HG02970 (cell line): Measurements from ENCODE around the gene LYZL4.

Experiments
- ATAC-seq: cut with Tn5 transposase; IDR thresholded peaks from one replicate; pipeline ENCODE4 v1.9.1; 2021; ENCODE audit warnings: mild to moderate bottlenecking, moderate library complexity, moderate number of reproducible peaks; ENCODE audit not compliant: unreplicated experiment, low FRiP score

The LYZL4 gene

DNA sequence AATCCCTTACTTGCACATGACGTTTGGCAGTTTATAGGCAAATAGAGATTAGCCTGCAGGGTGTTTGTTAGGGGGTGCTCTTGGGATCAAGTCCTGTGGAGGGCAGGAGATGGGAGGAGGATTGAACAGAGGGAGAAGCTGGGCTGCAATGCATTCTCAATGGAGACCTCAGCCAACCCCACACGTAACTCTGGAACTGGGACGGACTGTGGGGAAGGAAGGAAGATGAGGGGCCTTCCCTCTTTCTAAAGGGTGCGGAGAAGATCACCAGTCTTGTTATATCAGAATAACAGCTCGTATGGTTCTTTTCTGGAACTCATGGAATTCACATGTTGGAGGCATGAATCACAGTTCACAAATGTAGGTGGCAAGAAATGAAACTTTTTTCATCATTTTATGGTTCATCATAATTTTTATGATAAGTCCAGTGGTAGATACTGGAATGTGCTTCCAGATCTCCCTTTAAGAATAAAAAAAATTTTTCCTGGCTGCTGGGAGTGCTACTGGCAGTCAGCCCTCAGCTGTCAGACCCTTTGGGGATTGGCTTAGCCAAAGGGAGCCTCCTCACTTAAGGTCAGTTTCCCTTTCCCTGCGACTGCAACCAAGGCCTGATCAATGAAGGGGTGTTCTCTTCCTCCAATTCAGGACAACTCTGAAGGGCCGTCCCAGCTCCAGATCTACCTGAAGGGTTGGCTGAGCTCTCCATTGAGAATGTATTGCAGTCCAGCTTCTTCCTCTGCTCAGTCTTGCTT is 20.5 kb upstream of the LYZL4 start:
- ATAC-seq: no peak

DNA sequence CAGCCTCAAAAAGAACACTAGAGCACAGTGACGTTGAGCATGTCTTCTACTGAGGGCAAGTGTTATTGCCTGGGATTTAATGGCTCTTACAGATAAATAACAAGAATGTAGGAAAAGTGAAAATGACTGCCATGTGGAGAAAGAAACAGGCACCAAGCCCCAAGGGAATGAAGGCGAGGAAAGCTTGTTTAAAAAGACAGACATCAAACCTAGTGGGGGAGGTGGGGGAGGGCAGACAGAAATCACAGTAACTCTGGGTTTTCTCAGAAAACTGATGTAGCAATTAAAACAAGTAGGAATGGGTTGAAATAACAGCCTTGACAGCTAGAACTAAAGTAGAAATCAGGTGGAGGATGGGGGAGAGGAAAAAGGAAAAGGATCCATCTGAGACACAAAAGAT is 18.4 kb upstream of the LYZL4 start:
- no peak for ATAC-seq

DNA sequence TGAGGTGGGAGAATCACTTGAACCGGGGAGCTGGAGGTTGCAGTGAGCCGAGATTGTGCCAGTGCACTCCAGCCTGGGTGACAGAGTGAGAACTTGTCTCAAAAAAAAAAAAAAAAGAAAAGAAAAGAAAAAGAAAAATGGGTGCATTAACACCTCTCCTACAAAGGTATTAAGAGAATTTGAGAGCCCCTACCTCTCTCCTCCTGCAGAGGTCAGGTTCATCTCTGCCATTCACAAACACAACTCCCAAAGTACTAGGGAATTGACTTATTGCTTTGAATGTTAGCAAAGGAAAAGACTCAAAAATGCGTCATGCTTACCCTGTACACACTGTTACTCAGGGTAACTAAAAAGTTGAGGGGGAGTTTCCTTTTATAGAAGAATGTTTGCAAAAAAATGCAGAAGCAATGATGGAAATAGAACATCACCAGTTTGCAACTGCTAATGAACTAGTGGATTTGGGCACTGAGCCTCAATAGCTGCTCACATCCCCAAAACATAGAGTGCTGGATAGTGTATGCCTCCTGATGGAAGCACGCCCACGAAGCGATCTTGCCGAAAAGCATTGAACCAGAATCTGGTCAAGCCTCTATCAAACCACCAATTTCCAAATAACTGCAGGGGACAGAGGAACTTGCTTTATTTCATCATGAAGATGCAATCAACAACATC is 15.5 kb upstream of the LYZL4 start:
- ATAC-seq: no peak

DNA sequence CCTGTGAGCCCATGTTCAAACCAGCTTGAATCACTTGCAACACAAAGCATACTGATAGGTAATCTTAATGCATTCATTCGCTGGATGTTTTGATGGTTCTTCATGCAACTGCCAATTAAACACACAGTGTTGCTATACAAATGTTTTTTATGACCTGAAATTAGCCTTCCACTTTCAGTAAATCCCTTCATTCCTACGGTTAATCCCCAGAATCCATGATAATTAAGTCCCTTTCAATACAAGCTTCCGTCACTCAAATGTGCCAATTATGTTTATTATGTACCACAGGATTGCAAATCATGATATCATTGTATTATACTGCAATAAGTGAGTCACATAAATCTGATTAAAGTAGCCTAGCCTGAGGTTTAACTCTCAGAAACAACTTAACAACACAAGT is 14.5 kb upstream of the LYZL4 start:
- ATAC-seq: no peak

DNA sequence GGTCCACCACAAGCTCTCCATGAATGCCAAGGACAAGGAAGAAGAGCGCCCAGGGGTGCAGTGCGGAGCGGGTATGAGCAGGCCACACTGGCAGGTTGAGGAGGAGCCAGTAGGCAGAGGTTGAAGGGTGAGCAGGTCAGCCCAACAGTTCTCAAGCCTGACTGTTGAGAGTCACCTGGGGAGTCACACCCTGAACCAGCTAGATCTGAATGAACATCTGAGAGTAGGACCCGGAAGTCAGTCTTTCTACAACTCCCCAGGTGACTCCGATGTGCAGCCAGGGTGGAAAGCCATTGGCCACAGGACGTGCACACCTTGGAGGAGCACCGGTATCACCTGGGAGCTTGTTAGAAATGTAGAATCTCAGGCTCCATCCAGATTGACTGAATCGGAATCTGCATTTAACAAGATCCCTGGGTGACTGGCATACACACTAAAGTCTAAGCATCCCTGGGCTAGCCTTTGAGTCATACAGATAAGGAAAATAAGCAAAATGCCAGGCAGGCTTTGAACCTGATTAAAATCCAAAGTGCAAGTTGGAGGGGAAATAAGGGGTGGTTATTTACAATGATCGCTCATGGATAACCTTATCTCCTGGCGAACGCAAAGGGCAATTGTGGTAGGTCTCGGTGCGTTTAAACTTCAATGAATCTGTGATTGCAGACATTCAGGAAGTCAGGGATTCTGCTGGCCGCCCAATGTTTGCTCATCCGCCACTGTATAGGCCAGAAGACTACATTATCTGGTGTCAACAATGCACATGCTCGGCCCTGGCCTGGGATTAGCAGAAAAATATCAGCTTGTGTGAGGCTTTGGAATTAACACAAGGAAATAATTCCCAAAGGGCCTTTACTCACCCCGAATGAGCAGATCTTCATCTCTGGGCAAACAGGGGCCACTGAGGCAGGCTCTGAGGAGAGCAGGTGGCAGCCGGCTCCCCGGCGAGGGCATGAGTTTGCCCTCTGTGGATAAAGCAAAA is 11.7 kb upstream of the LYZL4 start:
- no peak for ATAC-seq

DNA sequence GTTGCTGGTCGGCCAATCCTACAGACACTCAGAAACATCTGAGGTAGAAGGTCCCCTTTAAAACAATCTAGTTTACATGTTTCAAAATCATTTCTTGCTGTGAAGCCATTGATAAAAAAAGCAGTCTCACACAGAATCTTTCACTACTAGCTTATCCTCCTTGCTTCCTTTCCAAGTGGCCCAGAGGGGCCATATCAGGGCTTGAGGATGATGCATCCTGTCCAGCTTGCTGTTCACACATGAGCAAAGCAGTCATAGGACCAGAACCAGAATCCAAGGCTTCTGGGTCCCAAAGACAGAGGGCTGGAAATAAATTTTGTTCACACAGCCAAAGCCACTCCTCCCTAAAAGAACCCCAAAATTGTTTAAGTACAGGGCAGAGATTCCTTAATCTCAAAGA is 9.2 kb upstream of the LYZL4 start:
- no peak for ATAC-seq

DNA sequence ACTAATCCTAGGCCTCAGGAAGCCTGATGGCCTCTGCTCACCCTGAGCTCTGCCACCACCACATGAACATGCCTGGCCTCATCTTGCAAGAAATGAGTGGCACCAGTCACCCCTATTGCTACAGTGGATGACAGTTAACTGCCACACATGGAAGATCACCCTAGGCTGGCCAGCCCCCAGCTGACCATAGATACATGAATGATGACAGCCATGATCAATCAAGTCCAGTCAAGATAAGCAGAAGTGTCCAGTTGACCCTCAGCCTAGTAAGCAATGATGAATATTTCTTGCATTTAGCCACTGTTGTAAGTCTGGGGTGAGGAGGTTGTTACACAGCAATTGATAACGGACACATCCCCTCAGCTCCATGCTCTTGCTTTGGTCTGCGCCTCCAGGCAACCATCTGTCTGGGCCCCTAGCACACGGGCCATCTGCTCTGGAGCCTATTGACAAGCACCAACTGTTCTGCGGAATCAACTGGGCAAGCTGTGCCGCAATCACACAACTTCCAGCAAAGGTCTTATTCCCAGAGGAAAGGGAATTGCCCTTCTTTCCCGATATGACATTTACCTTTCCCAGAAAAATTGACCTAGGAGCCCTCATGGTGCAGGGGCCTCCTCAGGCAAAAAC is 2.2 kb upstream of the LYZL4 start:
- ATAC-seq: no peak

DNA sequence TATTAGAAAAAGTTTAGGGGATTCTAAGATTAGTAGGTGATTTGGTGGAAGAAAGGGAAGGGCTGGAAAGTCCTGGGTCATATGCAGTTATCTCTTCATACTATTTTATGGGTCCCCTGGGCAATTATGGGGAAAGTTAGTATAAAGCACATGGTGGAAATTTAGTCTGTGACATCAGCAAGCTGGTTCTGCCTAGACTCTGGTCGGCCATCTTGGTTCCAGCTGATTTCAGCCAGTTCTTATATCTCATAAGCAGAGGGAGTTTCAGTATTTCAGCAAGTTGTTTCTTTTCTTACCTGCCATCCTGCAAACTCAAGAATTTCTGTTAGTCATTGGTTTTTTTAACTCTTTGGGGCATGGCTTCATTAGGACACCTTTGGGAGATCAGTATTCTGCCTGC is 1.0 kb upstream of the LYZL4 start:
- no peak for ATAC-seq

DNA sequence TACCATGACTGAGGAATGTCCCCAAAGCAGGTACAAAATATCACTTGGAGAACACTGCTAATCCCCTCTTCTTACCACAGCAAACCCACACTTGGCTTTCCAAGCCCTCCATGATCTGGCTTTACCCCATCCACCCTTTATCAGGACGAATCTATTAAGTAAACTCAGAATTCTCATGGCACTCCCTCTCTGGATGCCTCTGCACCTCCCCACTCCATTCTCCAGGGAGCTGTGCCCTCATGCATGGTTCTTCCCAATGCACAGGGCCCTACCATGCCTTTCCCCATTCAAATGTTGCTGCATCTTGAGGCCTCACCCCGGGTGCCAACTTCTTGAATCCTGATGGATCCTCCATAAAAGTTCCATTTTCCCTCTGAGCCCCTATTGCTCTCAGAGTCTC is 2.3 kb downstream of the LYZL4 start:
- ATAC-seq: no peak

DNA sequence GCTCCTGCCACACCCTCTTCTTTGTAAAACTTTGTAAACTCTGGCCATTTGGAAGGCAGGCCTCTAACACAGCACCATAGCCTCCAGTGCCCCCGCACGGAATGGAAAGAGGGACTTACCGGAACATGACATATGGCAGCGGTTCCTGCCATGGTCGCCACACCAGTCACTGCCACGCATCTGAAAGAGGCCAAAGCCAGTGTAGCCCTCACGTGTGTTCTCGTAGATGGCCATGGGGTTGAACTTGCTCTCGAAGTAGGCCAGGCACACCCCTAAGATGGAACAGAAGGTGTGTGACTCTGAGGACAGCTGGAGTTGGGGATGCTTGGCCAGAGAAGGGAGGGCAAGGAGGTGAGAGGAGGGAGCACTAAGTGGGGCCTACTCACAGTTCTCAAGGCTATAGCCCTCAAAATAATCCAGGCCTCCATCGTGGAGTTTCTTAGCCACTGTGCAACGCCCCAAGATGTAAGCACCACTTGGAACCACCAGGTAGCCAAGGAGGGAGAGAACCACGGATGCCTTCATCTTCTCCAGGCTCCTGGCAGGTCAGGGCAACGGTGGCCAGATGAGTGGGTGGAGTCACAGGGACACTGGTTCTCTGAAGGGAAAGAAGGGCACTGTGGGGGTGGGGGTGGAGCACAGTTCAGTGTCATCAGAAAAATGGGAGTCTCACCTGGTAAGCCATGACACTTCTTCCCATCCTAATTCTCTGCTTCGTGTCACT is 3.5 kb downstream of the LYZL4 start:
- ATAC-seq: no peak

DNA sequence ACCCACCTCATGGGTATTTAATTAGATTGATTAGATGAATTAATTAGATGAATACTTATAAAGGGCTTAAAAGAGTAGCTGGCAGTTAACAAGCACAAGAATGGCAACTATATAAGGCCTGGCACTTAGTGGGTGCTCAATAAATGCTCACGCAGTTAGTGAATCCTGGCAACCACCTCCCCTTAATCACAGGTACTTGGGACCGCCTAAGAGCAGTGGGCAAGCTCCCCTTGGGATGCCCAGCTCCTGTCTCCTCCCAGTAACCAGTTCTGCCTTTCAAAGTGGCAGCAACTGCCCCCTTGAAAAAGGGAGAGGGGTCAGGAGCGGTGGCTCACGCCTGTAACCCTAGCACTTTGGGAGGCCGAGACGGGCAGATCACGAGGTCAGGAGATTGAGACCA is 4.6 kb downstream of the LYZL4 start:
- ATAC-seq: no peak

DNA sequence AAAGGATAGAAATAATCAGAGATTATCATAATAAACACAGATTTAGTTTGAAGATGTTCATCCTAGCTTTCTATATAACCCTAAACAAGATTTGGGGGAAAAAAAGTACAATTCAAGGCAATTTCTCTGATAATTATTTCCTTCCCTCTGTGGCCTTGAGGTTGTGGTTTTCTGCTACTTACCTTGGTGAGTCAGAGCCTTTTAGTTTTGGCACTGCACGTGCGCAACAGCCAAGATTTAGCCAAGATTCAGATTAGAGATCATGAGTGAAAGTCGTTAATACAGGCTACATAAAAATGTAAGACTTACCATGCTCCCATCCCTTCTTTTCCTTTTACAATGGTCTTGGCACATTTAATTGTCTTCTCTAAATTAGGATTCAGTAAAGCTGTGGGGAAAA is 6.7 kb downstream of the LYZL4 start:
- ATAC-seq: no peak

DNA sequence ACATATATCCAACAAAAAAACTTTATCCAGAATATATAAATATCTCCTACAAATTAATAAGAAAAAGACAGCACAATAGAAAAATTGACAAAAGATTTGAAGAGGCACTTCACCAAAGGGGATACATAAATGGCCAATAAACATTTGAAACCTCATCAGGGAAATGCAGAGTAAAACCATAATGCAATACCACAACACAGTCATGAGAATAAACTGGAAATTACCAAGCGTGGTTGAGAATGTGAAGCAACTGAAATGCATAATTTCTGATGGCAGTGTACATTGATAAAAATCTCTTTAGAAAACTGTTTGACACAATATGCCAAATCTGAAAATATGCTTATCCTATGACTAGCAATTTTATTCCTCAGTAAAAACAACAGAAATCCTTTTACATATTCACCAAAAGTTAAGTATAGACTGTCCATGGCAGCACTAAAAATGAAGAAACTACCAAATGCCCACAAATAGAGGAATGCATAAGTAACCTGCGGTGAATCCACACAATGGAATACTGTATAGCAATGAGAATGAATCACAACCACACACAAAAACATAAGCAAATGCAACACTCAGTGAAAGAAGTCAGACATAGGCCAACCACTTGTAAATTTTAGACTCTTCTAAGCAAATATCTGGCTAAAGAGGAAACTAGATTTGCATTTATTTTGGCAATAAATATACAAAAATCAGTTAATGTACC is 7.9 kb downstream of the LYZL4 start:
- no peak for ATAC-seq

DNA sequence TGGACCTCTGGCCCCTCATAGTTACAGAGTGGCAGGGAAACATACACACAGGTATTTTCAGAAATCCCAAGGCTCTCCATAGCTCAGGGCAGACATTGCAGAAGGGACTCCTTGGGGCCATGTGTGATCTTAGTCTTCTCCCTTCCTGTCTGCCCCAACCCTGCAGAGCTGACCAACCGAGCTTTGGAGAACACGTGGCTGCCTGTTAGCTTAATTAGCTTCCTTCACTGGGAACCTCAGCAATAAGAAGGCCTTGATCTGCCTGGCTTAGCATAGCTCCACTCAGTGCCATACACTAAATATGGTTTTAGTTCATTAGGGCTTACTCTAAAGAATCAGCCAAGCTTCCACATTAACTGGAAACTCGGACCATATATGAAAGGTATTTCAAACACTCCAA is 12.3 kb downstream of the LYZL4 start:
- ATAC-seq: no peak

DNA sequence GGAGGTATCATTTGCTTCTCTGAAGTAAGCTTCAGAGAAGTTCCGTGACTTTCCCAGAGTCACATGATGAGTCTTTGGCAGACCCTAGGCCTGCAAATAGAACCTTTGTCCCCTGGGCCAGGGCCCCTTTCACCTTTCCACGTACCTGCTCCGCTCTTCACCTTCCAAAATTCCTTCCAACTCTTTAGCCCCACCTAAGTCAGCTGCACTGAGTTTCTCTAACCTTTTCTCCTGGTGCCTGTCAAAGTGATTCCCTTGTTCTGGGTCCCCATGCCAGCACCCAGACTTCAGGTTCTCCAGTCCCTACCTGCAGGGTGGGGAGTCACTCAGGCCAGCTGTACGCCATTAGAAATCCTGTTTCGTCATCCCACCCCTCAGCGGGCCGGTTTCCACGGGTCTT is 12.8 kb downstream of the LYZL4 start:
- ATAC-seq: no peak

DNA sequence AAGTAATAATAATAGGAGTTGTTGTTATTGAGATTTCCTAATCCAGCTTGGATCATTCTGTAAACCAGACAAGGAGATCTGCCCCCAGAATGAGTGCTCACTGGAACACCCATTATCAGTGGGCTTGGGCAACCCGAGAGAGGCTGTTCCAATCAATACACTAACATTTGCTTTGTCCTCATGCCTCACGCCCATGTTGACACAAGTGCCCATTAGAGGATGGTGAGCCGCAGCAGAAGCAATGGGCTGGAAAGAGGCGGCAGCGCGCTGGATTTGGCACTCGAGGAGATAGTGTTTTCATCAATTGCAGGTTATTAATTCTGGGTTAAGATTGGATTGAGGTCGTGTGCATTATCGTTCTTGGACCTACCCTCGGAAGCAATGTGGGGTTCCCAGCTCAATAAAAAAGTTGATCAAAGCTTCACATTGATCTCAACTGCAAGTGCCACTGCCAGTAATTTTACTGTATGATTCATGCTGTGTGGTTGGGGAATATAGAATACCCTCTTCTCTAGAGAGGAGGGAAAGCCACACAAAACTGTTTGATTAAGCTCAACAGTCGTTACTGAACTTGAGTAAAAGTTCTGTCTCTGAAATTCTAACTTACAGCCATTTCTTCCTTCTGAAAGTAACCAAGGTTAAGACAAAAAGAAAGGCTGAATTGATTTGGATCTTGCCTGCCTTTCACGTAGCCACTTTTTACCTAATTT is 15.7 kb downstream of the LYZL4 start:
- no peak for ATAC-seq

DNA sequence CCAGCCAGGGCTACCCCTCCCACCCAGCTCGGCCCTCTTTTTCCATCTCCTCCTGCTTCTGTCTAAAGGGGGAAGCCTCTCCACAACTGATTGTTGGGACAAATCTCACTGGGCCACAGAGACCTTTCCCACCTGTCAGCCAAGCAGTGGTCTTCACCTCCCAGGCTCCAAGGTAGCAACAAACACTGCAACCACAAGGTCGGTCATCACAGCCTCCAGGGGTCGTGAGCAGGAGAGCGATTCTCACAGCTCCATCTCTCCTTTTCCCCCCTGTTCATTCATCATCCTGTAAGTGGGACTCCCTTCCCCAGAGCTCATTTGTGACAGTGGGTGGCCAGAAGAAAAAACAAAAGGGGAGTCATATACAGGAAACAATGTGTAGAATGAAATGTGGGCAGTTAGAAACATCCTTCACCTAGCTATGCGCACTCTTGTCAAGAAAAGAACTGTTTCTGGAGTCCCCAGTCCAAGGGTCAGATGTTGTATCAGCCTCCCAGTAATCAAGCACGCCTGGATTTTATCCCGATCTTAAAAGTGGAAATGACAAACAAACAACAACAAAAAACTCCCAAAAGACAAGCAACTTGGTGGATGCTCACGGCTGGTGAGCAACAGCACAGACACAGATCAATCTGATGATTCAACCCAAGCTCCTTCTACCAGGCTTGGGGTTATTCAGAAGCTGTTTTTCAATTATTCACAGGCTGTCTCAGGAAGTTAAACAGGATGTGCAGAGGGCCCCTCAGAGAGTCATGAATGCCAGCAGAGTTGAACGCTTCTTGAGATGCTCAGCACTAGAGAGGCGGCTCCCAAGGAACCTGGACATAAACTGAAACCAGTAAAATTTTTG is 22.4 kb downstream of the LYZL4 start:
- ATAC-seq: no peak

DNA sequence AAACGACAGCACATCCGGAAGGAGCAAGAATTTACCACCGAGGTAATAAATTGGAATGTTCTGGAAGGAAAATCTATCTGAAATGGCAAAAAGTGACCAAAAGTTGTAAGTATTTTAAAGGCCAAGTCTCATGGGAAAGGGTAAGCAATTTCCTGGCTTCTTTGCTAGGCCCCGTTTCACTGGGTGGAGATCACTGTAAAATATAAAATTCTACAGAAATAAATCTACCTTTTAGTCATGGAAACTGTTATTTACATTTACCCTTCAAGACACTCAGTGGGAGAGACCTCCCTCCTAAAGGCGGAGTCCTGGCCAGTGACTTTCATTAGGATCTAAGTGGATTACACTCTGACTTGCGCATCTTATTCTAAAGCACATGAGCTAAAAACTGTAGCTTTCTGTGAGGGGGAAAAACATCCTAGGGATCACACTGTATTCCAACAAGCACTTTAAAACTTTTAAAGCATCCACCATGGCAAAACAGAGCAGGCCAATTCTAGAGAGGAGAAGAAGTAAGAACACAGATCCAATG is 28.8 kb downstream of the LYZL4 start:
- no peak for ATAC-seq
